ENCODE results near the gene CES2.

DNA sequence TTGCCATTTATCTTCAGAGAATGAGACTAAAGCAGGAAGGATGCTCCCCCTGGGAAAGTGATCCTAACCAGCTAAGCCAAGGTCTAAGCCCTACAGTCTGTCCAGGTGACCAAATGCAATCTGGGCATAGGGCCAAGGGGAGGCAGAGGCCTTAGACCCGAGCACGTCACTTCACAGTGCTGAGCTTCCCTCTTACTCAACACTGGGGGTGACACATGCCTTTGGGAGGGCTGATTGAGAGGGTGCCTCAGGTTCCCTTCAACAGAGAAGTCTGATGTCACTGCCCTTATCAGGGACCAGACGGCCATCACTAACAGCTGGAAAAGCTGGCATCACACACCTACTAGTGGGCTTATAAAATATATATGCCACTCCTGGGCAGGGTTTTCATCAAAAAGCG, 5.1 kb upstream of the CES2 start:
- TF ChIP-seq, protein P1, sequence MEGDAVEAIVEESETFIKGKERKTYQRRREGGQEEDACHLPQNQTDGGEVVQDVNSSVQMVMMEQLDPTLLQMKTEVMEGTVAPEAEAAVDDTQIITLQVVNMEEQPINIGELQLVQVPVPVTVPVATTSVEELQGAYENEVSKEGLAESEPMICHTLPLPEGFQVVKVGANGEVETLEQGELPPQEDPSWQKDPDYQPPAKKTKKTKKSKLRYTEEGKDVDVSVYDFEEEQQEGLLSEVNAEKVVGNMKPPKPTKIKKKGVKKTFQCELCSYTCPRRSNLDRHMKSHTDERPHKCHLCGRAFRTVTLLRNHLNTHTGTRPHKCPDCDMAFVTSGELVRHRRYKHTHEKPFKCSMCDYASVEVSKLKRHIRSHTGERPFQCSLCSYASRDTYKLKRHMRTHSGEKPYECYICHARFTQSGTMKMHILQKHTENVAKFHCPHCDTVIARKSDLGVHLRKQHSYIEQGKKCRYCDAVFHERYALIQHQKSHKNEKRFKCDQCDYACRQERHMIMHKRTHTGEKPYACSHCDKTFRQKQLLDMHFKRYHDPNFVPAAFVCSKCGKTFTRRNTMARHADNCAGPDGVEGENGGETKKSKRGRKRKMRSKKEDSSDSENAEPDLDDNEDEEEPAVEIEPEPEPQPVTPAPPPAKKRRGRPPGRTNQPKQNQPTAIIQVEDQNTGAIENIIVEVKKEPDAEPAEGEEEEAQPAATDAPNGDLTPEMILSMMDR (IDR thresholded peaks at IDR 0.05; ENCODE audit: borderline replicate concordance, extremely low read depth, low read length, poor library complexity, severe bottlenecking) = no peak
- no peak for TF ChIP-seq EZH2 (IDR thresholded peaks at IDR 0.05; ENCODE audit: borderline replicate concordance, low read depth, low read length, severe bottlenecking)
